Bronchial epithelial cell (primary cell): ENCODE results near the gene UGT1A9. TPM values are rescaled to one million over a fixed set of nuclear protein-coding genes. Genes with fewer than 3 reads are reported as not detected.
A peak's percentile ranks its signal among the peaks of the same experiment; 100 is the strongest.

Experiments
- DNase-seq: peaks from one replicate; pipeline ENCODE4 v3.0.0-alpha.2; 2010; ENCODE audit warnings: low read depth
- FAIRE-seq: peaks from 2 replicates; lab custom pipeline; 2011; peaks lifted over from hg19 to GRCh38; lab: Jason Lieb, UNC
- H3K27me3 ChIP-seq: 2 replicates; pipeline ENCODE4 v1.5.1; 2011; ENCODE audit warnings: low read length; ENCODE audit not compliant: control insufficient read depth, insufficient read depth
- H3K36me3 ChIP-seq: 2 replicates; pipeline ENCODE4 v1.5.1; 2011; ENCODE audit warnings: low read length; ENCODE audit not compliant: control insufficient read depth, insufficient read depth
- H3K4me3 ChIP-seq: 2 replicates; pipeline ENCODE4 v1.5.1; 2011; ENCODE audit warnings: mild to moderate bottlenecking, low read depth, low read length, control low read depth
- CTCF ChIP-seq: IDR thresholded peaks from 2 replicates; pipeline ENCODE4 v1.5.1; 2011; ENCODE audit warnings: mild to moderate bottlenecking, moderate library complexity, low read length, control low read depth, inconsistent platforms; ENCODE audit not compliant: insufficient read depth, severe bottlenecking
- total RNA-seq: library from RNA; depleted of rRNA; stranded (reverse); fragments of >200 nt; gene quantifications from 2 replicates; pipeline ENCODE4 v1.2.1, GENCODE V29; 2014

Gene UGT1A9
- total RNA-seq, 1 donor from 2014 or later, result 0.26 TPM

GRCh38 chr2:233813236-233814055 lies 141.7 kb downstream of the UGT1A9 start:
- TF ChIP-seq CTCF, result no peak
- DNase-seq (no peak), FAIRE-seq (no peak)
- Histone ChIP-seq H3K4me3 (no peak overlapping the region), H3K27me3 (peaks cover 4% of the 10 kb centered on the region), H3K36me3 (no peaks in the 10 kb centered on the region)

- TF ChIP-seq CTCF, result no peak
- no peaks in the 10 kb centered on the region for H3K36me3 ChIP-seq
- no peak for FAIRE-seq
- DNase-seq, result peak; percentile 29
- H3K4me3 ChIP-seq, result no peak overlapping the region
- H3K27me3 ChIP-seq, result peaks cover 2% of the 10 kb centered on the region
These were observed 142.5 kb downstream of the UGT1A9 start for GRCh38 chr2:233814056-233814835.

GRCh38 chr2:233815861-233816260 lies 144.2 kb downstream of the UGT1A9 start:
- TF ChIP-seq CTCF, result no peak
- Histone ChIP-seq H3K36me3 (no peaks in the 10 kb centered on the region), H3K27me3 (peaks cover 2% of the 10 kb centered on the region), H3K4me3 (no peak overlapping the region)
- FAIRE-seq, result no peak
- DNase-seq, result no peak

GRCh38 chr2:233816334-233816733 lies 144.6 kb downstream of the UGT1A9 start:
- Histone ChIP-seq H3K27me3 (peaks cover 2% of the 10 kb centered on the region), H3K36me3 (no peaks in the 10 kb centered on the region), H3K4me3 (no peak overlapping the region)
- no peak for FAIRE-seq
- no peak for DNase-seq
- no peak for TF ChIP-seq CTCF

- Histone ChIP-seq H3K36me3 (no peaks in the 10 kb centered on the region), H3K4me3 (no peak overlapping the region), H3K27me3 (peaks cover 2% of the 10 kb centered on the region)
- FAIRE-seq, result peak; percentile 70
- no peak for TF ChIP-seq CTCF
- DNase-seq, result no peak
These were observed 145.1 kb downstream of the UGT1A9 start for GRCh38 chr2:233816771-233817170.
